A549 (cell line): ENCODE data around the gene PAK4.

Source experiments
- BHLHE40 ChIP-seq: IDR thresholded peaks from 2 replicates; pipeline ENCODE4 v1.6.1; 2012; ENCODE audit warnings: low read depth, low read length, inconsistent platforms
- CEBPB ChIP-seq, 2 experiments: fragments of >200 bp in 1 of 2; sonication (Bioruptor Twin) in 1 of 2; formaldehyde crosslinking in 1 of 2; IDR thresholded peaks; 2 replicates each; pipeline ENCODE4 v1.6.1; 2012 to 2016
- CHD2 ChIP-seq: fragments of 150-350 bp; IDR thresholded peaks from 2 replicates; pipeline ENCODE4 v1.6.1; 2014; ENCODE audit warnings: low read length; ENCODE audit not compliant: partially characterized antibody
- EP300 ChIP-seq, 2 experiments: fragments of >200 bp; sonication (Bioruptor Twin); formaldehyde crosslinking; IDR thresholded peaks; 2 replicates in 1 of 2; 3 replicates in 1 of 2; pipeline ENCODE4 v1.6.1; 2016 to 2017
- GATA3 ChIP-seq: IDR thresholded peaks from 2 replicates; pipeline ENCODE4 v1.6.1; 2012; ENCODE audit warnings: borderline replicate concordance
- JUNB ChIP-seq: fragments of >200 bp; sonication (Bioruptor Twin); formaldehyde crosslinking; IDR thresholded peaks from 2 replicates; pipeline ENCODE4 v1.6.1; 2016
- KDM1A ChIP-seq: fragments of 200-600 bp; sonication (generic); IDR thresholded peaks from 2 replicates; pipeline ENCODE4 v1.6.1; 2016; ENCODE audit warnings: low read depth, mild to moderate bottlenecking
- POLR2A ChIP-seq: IDR thresholded peaks from 2 replicates; pipeline ENCODE4 v1.6.1; 2012; ENCODE audit warnings: mild to moderate bottlenecking, low read length
- RFX5 ChIP-seq: fragments of 450-650 bp; IDR thresholded peaks from 2 replicates; pipeline ENCODE4 v1.7.1; 2014; ENCODE audit warnings: antibody characterized with exemption, mild to moderate bottlenecking, moderate library complexity
- RNF2 ChIP-seq: fragments of 200-600 bp; sonication (generic); IDR thresholded peaks from 2 replicates; pipeline ENCODE4 v1.6.1; 2016; ENCODE audit warnings: low read depth, mild to moderate bottlenecking, antibody characterized with exemption, moderate library complexity, borderline replicate concordance
- TF ChIP-seq, protein P1 (sequence below): IDR thresholded peaks from 2 replicates; pipeline ENCODE4 v1.6.1; 2012
- TF ChIP-seq, protein P2 (sequence below): fragments of 450-650 bp; IDR thresholded peaks from 2 replicates; pipeline ENCODE4 v1.6.1; 2014; ENCODE audit warnings: antibody characterized with exemption
- TF ChIP-seq, protein P3 (sequence below): fragments of >200 bp; sonication (Bioruptor Twin); formaldehyde crosslinking; IDR thresholded peaks from 3 replicates; pipeline ENCODE4 v1.5.1; 2016
- TF ChIP-seq, protein P4 (sequence below): IDR thresholded peaks from 2 replicates; pipeline ENCODE4 v1.6.1; 2012

DNA sequence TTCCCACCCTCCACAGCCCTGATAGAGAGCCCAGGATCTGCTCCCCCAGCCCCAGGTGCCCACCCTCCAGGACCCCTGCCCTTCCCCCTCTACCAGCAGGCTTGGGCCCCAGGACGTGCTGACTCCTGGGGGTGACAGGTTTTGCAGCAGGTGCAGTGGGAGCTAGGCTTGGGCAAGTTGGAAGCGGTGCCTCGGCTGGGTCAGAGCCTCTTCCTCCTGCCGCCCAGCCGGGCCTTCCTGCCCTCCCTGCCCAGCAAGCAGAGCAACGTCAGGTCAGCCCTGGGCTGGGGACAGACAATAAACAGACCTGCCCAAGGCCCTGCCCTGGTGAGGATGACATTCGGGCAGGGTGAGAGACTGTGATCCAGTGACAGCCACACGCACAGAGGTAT lies 62.0 kb downstream of the PAK4 start:
- TF ChIP-seq, protein P1, sequence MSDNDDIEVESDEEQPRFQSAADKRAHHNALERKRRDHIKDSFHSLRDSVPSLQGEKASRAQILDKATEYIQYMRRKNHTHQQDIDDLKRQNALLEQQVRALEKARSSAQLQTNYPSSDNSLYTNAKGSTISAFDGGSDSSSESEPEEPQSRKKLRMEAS = 0 out of 2 replicates have a peak, but pooled peaks have one; percentile 2
- no peak for TF ChIP-seq KDM1A
- TF ChIP-seq, protein P2, sequence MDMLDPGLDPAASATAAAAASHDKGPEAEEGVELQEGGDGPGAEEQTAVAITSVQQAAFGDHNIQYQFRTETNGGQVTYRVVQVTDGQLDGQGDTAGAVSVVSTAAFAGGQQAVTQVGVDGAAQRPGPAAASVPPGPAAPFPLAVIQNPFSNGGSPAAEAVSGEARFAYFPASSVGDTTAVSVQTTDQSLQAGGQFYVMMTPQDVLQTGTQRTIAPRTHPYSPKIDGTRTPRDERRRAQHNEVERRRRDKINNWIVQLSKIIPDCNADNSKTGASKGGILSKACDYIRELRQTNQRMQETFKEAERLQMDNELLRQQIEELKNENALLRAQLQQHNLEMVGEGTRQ = no peak
- TF ChIP-seq, protein P3, sequence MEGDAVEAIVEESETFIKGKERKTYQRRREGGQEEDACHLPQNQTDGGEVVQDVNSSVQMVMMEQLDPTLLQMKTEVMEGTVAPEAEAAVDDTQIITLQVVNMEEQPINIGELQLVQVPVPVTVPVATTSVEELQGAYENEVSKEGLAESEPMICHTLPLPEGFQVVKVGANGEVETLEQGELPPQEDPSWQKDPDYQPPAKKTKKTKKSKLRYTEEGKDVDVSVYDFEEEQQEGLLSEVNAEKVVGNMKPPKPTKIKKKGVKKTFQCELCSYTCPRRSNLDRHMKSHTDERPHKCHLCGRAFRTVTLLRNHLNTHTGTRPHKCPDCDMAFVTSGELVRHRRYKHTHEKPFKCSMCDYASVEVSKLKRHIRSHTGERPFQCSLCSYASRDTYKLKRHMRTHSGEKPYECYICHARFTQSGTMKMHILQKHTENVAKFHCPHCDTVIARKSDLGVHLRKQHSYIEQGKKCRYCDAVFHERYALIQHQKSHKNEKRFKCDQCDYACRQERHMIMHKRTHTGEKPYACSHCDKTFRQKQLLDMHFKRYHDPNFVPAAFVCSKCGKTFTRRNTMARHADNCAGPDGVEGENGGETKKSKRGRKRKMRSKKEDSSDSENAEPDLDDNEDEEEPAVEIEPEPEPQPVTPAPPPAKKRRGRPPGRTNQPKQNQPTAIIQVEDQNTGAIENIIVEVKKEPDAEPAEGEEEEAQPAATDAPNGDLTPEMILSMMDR = peak; percentile 21; the same call in 2 of the 3 replicates
- TF ChIP-seq, protein P4, sequence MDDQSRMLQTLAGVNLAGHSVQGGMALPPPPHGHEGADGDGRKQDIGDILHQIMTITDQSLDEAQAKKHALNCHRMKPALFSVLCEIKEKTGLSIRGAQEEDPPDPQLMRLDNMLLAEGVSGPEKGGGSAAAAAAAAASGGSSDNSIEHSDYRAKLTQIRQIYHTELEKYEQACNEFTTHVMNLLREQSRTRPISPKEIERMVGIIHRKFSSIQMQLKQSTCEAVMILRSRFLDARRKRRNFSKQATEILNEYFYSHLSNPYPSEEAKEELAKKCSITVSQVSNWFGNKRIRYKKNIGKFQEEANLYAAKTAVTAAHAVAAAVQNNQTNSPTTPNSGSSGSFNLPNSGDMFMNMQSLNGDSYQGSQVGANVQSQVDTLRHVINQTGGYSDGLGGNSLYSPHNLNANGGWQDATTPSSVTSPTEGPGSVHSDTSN = no peak
- no peak for TF ChIP-seq BHLHE40
- TF ChIP-seq EP300 (IDR thresholded peaks at IDR 0.05) = no peak
- peak; percentile 9; the same call in 1 of the 2 replicates for TF ChIP-seq POLR2A
- no peak for TF ChIP-seq GATA3
- TF ChIP-seq RFX5 = no peak
- TF ChIP-seq JUNB = no peak
- no peak for TF ChIP-seq CEBPB (IDR thresholded peaks at IDR 0.05)
- no peak for TF ChIP-seq CHD2
- no peak for TF ChIP-seq RNF2
